Hepatocyte (in vitro differentiated cells): ENCODE results near the gene CGB2. TPM values are rescaled to one million over a fixed set of nuclear protein-coding genes. Genes with fewer than 3 reads are reported as not detected.

Source experiments
- DNase-seq: peaks from one replicate; pipeline ENCODE4 v3.0.0-alpha.2; 2016; ENCODE audit warnings: low spot score
- H2AFZ ChIP-seq: fragments of 200-600 bp; sonication (generic); 2 replicates; pipeline ENCODE4 v1.6.0; 2016; ENCODE audit warnings: antibody characterized with exemption, mild to moderate bottlenecking
- H3K27ac ChIP-seq: fragments of 200-600 bp; sonication (generic); 2 replicates; pipeline ENCODE4 v1.5.1; 2016; ENCODE audit warnings: mild to moderate bottlenecking
- H3K27me3 ChIP-seq: fragments of 200-600 bp; sonication (generic); 2 replicates; pipeline ENCODE4 v1.6.1; 2016
- H3K36me3 ChIP-seq: fragments of 200-600 bp; sonication (generic); replicated peaks from 2 replicates; pipeline ENCODE4 v1.5.1; 2016; ENCODE audit warnings: low read depth; ENCODE audit not compliant: insufficient read depth
- H3K4me1 ChIP-seq: fragments of 200-600 bp; sonication (generic); 2 replicates; pipeline ENCODE4 v1.5.1; 2016; ENCODE audit warnings: mild to moderate bottlenecking, moderate library complexity; ENCODE audit not compliant: insufficient read depth
- H3K4me2 ChIP-seq: fragments of 200-600 bp; sonication (generic); 2 replicates; pipeline ENCODE4 v1.6.0; 2016
- H3K4me3 ChIP-seq: fragments of 200-600 bp; sonication (generic); 2 replicates; pipeline ENCODE4 v1.5.1; 2016; ENCODE audit warnings: mild to moderate bottlenecking
- H3K79me2 ChIP-seq: fragments of 200-600 bp; sonication (generic); 2 replicates; pipeline ENCODE4 v1.6.0; 2017; ENCODE audit warnings: mild to moderate bottlenecking
- H3K9me2 ChIP-seq: fragments of 200-600 bp; sonication (generic); replicated peaks from 2 replicates; pipeline ENCODE4 v1.6.0; 2017; ENCODE audit warnings: mild to moderate bottlenecking; ENCODE audit not compliant: insufficient read depth
- H3K9me3 ChIP-seq: fragments of 200-600 bp; sonication (generic); 2 replicates; pipeline ENCODE4 v1.5.1; 2016; ENCODE audit warnings: low read depth, mild to moderate bottlenecking
- H4K20me1 ChIP-seq: fragments of 200-600 bp; sonication (generic); 2 replicates; pipeline ENCODE4 v1.6.0; 2016; ENCODE audit warnings: mild to moderate bottlenecking; ENCODE audit not compliant: insufficient read depth, poor library complexity, severe bottlenecking
- EZH2 ChIP-seq: fragments of 200-600 bp; sonication (generic); IDR thresholded peaks from 2 replicates; pipeline ENCODE4 v1.6.1; 2016; ENCODE audit warnings: antibody characterized with exemption, mild to moderate bottlenecking, borderline replicate concordance
- EZH2phosphoT487 ChIP-seq: fragments of 200-600 bp; sonication (generic); IDR thresholded peaks from one replicate; pipeline ENCODE4 v1.6.1; 2018; ENCODE audit warnings: antibody characterized with exemption, mild to moderate bottlenecking, low read depth, moderate library complexity; ENCODE audit not compliant: unreplicated experiment, severe bottlenecking
- WGBS: methylation state at CpG from one replicate; pipeline ENCODE4 v1.1.6; 2016; ENCODE audit warnings: low lambda C conversion rate; ENCODE audit errors: missing lambda C conversion rate; 5-methylcytosine and 5-hydroxymethylcytosine counted together
- polyA plus RNA-seq: library from polyadenylated mRNA; unstranded; fragments of >200 nt; fragmentation: Nextera tagmentation; extraction: Ambion mirVana; gene quantifications from 2 replicates; pipeline ENCODE4 v1.2.1, GENCODE V29; 2016
- total RNA-seq: library from RNA; depleted of rRNA; stranded (reverse); fragments of >200 nt; gene quantifications from 2 replicates; pipeline ENCODE4 v1.2.3, GENCODE V29; 2014
- TF ChIP-seq, protein P1 (sequence below): fragments of 200-600 bp; sonication (generic); IDR thresholded peaks from 2 replicates; pipeline ENCODE4 v1.5.1; 2016; ENCODE audit warnings: antibody characterized with exemption, mild to moderate bottlenecking; ENCODE audit not compliant: poor library complexity

Gene CGB2
- total and polyA plus RNA-seq, 2 experiments from 2014 or later: not detected

DNA sequence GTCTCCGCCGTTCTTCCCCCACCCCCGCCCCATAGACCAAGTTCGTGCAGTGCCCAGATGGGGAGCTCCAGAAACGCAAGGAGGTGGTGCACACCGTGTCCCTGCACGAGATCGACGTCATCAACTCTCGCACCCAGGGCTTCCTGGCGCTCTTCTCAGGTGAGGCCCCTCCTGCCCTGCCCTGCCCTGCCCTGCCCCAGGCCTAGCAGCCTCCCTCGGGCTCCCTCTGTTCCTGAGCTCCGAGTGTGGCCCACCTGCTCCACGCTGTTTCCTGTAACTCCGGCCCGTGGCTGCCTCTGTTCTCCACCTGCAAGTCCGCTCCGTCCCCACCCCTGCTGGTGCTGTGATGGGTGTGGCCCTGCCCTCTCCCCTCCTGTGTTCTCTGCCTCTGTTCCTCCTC lies 21.2 kb upstream of the CGB2 start:
- no peak overlapping the region for H3K4me3 ChIP-seq
- no peak overlapping the region for H2AFZ ChIP-seq
- TF ChIP-seq EZH2 (no peak), EZH2phosphoT487 (no peak)
- TF ChIP-seq, protein P1, sequence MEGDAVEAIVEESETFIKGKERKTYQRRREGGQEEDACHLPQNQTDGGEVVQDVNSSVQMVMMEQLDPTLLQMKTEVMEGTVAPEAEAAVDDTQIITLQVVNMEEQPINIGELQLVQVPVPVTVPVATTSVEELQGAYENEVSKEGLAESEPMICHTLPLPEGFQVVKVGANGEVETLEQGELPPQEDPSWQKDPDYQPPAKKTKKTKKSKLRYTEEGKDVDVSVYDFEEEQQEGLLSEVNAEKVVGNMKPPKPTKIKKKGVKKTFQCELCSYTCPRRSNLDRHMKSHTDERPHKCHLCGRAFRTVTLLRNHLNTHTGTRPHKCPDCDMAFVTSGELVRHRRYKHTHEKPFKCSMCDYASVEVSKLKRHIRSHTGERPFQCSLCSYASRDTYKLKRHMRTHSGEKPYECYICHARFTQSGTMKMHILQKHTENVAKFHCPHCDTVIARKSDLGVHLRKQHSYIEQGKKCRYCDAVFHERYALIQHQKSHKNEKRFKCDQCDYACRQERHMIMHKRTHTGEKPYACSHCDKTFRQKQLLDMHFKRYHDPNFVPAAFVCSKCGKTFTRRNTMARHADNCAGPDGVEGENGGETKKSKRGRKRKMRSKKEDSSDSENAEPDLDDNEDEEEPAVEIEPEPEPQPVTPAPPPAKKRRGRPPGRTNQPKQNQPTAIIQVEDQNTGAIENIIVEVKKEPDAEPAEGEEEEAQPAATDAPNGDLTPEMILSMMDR: no peak
- H3K79me2 ChIP-seq: no peaks in the 10 kb centered on the region
- H3K36me3 ChIP-seq: no peaks in the 10 kb centered on the region
- no peaks in the 10 kb centered on the region for H3K9me3 ChIP-seq
- DNase-seq: no peak
- no peaks in the 10 kb centered on the region for H3K9me2 ChIP-seq
- H3K4me2 ChIP-seq: no peak overlapping the region
- no peak overlapping the region for H3K27ac ChIP-seq
- H3K27me3 ChIP-seq: no peaks in the 10 kb centered on the region
- H3K4me1 ChIP-seq: no peaks in the 10 kb centered on the region
- H4K20me1 ChIP-seq: no peaks in the 10 kb centered on the region
- 94% methylated on average over 17 of the region's 18 CpGs for WGBS

DNA sequence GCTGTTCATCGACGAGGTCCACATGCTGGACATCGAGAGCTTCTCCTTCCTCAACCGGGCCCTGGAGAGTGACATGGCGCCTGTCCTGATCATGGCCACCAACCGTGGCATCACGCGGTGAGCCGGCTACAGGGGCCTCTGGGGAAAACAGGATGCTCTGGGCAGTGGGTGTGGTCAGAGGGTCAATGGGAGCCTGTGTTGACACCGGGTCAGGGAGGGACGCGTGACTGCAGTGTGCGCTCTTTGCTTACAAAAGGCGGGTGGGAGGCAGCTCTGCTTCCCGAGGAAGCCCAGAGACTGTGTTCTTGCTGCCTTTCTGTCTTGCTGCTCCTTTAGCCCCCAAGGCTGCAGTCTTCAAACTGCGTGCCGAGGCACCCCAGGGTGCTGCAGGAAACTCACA lies 20.5 kb upstream of the CGB2 start:
- no peaks in the 10 kb centered on the region for H3K27me3 ChIP-seq

DNA sequence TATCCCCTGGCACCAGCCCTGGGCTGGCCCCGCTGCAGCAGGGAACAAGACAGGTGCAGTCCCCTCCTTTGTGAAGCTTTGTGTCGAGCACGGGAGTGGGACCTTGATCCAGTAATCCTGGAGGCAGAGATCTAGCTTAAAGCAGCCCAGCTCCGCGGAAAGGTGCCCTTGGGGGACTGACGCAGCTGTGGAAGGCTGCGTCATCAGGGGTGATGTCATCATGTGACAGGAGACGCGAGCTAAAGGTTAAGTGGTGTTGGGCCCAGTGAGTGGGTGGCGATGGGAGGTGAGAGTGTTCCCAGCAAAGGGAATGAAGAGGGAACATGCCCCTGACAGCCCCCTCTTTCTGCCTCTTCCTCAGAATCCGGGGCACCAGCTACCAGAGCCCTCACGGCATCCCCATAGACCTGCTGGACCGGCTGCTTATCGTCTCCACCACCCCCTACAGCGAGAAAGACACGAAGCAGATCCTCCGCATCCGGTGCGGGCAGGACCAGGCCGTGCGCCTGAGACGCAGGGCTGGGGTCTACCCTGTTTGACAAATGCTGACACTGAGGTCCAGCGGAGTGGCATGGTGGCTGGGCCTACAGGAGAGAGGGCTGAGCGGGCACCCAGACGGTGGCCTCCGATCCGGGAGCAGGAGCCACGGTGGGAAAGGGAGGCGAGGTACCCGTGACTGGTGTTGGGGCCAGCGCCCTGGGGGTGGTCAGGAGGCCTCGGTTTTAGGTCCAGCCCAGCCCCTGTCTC lies 17.4 kb upstream of the CGB2 start:
- H3K9me2 ChIP-seq: no peaks in the 10 kb centered on the region
- TF ChIP-seq EZH2phosphoT487: no peak
- no peak for TF ChIP-seq EZH2
- TF ChIP-seq, protein P1: no peak
- no peak for DNase-seq
- H3K27me3 ChIP-seq: peaks cover 11% of the 10 kb centered on the region
- no peaks in the 10 kb centered on the region for H4K20me1 ChIP-seq
- H2AFZ ChIP-seq: no peak overlapping the region
- no peaks in the 10 kb centered on the region for H3K36me3 ChIP-seq
- H3K9me3 ChIP-seq: no peaks in the 10 kb centered on the region
- no peak overlapping the region for H3K27ac ChIP-seq
- H3K4me2 ChIP-seq: no peak overlapping the region
- peaks cover 9% of the 10 kb centered on the region for H3K4me1 ChIP-seq
- no peak overlapping the region for H3K4me3 ChIP-seq
- no peaks in the 10 kb centered on the region for H3K79me2 ChIP-seq
- 97% methylated on average over 29 of the region's 32 CpGs for WGBS

More for the DNA sequence above, 20.5 kb upstream of the CGB2 start:
- TF ChIP-seq EZH2 (no peak), EZH2phosphoT487 (no peak)
- TF ChIP-seq, protein P1: no peak
- DNase-seq: no peak
- Histone ChIP-seq H3K9me2 (no peaks in the 10 kb centered on the region), H3K4me2 (no peak overlapping the region), H3K9me3 (no peaks in the 10 kb centered on the region), H3K79me2 (no peaks in the 10 kb centered on the region), H3K4me1 (no peaks in the 10 kb centered on the region), H3K36me3 (no peaks in the 10 kb centered on the region), H2AFZ (no peak overlapping the region), H3K27ac (no peak overlapping the region), H4K20me1 (no peaks in the 10 kb centered on the region), H3K4me3 (no peak overlapping the region)
- 95% methylated on average over 14 of the region's 17 CpGs for WGBS
